Measurements from ENCODE around the gene KLK3. TPM values are rescaled to one million over a fixed set of nuclear protein-coding genes. Genes with fewer than 3 reads are reported as not detected.
"Not testable (repeated sequence)": the region's sequence is repeated elsewhere in the genome, so short reads cannot be mapped to it uniquely, and the experiment has no call there.

KLK3 gene
- total RNA-seq (2014; rRNA removed; shearing (Covaris generic)) = not detected in 2 replicates
- polyA plus RNA-seq (2015; cell fraction: cytosol; rRNA removed) = not detected in 2 replicates
- polyA plus RNA-seq (2015; cell fraction: nucleus; rRNA removed) = not detected in 2 replicates

GRCh38 chr19:50854636-50855410 is at the start of gene KLK3:
Gene KLK3 (plus strand): TSS chr19:50854915. CDS start chr19:50854956, 41 bp downstream.
- DNase-seq (ENCODE audit: low read depth, low spot score) = no peak
- in situ Hi-C loops (cut with HindIII; ENCODE audit: low pct_unique_long_range_greater_than_20kb, low sequenced_read_pairs) = no loop called here

GRCh38 chr19:50808856-50809255 is 45.9 kb upstream of the KLK3 start:
- no peak for DNase-seq (ENCODE audit: low read depth, low spot score)
- in situ Hi-C loops (cut with HindIII; ENCODE audit: low pct_unique_long_range_greater_than_20kb, low sequenced_read_pairs) = no loop called here

GRCh38 chr19:50811622-50812238 is 43.0 kb upstream of the KLK3 start:
- DNase-seq (ENCODE audit: low read depth, low spot score); in situ Hi-C loops (cut with HindIII; ENCODE audit: low pct_unique_long_range_greater_than_20kb, low sequenced_read_pairs): not testable (repeated sequence)

- no peak for DNase-seq (ENCODE audit: low read depth, low spot score)
- in situ Hi-C loops (cut with HindIII; ENCODE audit: low pct_unique_long_range_greater_than_20kb, low sequenced_read_pairs) = no loop called here
These were observed 42.2 kb upstream of the KLK3 start for GRCh38 chr19:50812474-50812873.

GRCh38 chr19:50814883-50815282 is 39.8 kb upstream of the KLK3 start:
- in situ Hi-C loops (cut with HindIII; ENCODE audit: low pct_unique_long_range_greater_than_20kb, low sequenced_read_pairs) = no loop called here
- no peak for DNase-seq (ENCODE audit: low read depth, low spot score)

GRCh38 chr19:50815439-50815838 is 39.3 kb upstream of the KLK3 start:
- no peak for DNase-seq (ENCODE audit: low read depth, low spot score)
- in situ Hi-C loops (cut with HindIII; ENCODE audit: low pct_unique_long_range_greater_than_20kb, low sequenced_read_pairs) = no loop called here

- in situ Hi-C loops (cut with HindIII; ENCODE audit: low pct_unique_long_range_greater_than_20kb, low sequenced_read_pairs) = no loop called here
- DNase-seq (ENCODE audit: low read depth, low spot score) = peak; percentile 58
These were observed 36.5 kb upstream of the KLK3 start for GRCh38 chr19:50817941-50818858.

- in situ Hi-C loops (cut with HindIII; ENCODE audit: low pct_unique_long_range_greater_than_20kb, low sequenced_read_pairs) = no loop called here
- DNase-seq (ENCODE audit: low read depth, low spot score) = no peak
These were observed 35.7 kb upstream of the KLK3 start for GRCh38 chr19:50818859-50819472.

- in situ Hi-C loops (cut with HindIII; ENCODE audit: low pct_unique_long_range_greater_than_20kb, low sequenced_read_pairs) = no loop called here
- no peak for DNase-seq (ENCODE audit: low read depth, low spot score)
These were observed 35.1 kb upstream of the KLK3 start for GRCh38 chr19:50819636-50820035.

GRCh38 chr19:50820086-50820485 is 34.6 kb upstream of the KLK3 start:
- DNase-seq (ENCODE audit: low read depth, low spot score) = no peak
- in situ Hi-C loops (cut with HindIII; ENCODE audit: low pct_unique_long_range_greater_than_20kb, low sequenced_read_pairs) = no loop called here

- no peak for DNase-seq (ENCODE audit: low read depth, low spot score)
- in situ Hi-C loops (cut with HindIII; ENCODE audit: low pct_unique_long_range_greater_than_20kb, low sequenced_read_pairs) = no loop called here
These were observed 34.0 kb upstream of the KLK3 start for GRCh38 chr19:50820549-50821247.

GRCh38 chr19:50821248-50821612 is 33.5 kb upstream of the KLK3 start:
- no peak for DNase-seq (ENCODE audit: low read depth, low spot score)
- in situ Hi-C loops (cut with HindIII; ENCODE audit: low pct_unique_long_range_greater_than_20kb, low sequenced_read_pairs) = no loop called here

- DNase-seq (ENCODE audit: low read depth, low spot score) = no peak
- in situ Hi-C loops (cut with HindIII; ENCODE audit: low pct_unique_long_range_greater_than_20kb, low sequenced_read_pairs) = no loop called here
These were observed 33.1 kb upstream of the KLK3 start for GRCh38 chr19:50821622-50822021.

- no peak for DNase-seq (ENCODE audit: low read depth, low spot score)
- in situ Hi-C loops (cut with HindIII; ENCODE audit: low pct_unique_long_range_greater_than_20kb, low sequenced_read_pairs) = no loop called here
These were observed 32.0 kb upstream of the KLK3 start for GRCh38 chr19:50822661-50823208.

GRCh38 chr19:50823389-50824042 is 31.2 kb upstream of the KLK3 start, which contains the start of gene KLK1:
Gene KLK1 (minus strand): TSS chr19:50823787. CDS start chr19:50823748, 39 bp downstream.
- in situ Hi-C loops (cut with HindIII; ENCODE audit: low pct_unique_long_range_greater_than_20kb, low sequenced_read_pairs) = no loop called here
- no peak for DNase-seq (ENCODE audit: low read depth, low spot score)

- in situ Hi-C loops (cut with HindIII; ENCODE audit: low pct_unique_long_range_greater_than_20kb, low sequenced_read_pairs) = no loop called here
- no peak for DNase-seq (ENCODE audit: low read depth, low spot score)
These were observed 28.0 kb upstream of the KLK3 start for GRCh38 chr19:50826492-50827240.

Measured in SK-MEL-5 (cell line).